Measurements from ENCODE around the gene HOXB7.
A peak's percentile ranks its signal among the peaks of the same experiment; 100 is the strongest.

HOXB7 gene

DNA sequence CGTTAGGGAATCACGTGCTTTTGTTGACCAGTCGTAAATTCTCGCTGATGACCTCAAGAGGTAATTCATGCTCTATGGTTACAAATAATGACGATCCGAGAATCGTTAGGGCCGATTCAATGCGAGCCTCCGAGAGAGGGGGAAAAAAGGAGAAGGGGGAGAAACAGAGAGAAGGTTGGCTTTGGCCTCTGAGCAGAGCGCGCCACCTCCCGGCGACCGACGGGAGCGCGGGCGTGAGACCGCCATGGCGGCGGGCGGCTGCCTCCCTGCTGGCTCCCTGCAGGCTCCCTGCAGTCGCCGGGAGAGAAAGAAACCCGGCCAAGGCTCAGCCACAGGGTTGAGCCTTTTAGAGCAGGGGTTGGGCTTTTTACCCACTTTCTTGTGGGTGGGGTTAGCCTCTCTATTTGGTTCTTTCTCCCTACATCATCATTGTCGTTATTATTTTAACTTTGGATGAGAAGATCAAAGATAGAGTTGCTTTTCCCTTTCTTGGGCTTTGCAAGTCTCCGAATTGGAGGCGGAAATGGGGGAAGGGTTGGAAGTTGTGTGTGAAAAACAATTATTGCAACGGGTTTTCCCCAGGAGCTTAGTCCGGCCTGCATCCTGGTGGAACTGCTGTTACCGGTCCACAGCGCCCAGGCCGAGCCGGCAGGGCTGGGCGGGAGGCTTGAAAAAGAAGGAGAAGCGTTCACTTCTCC, 16.8 kb downstream of the HOXB7 start:
- DNase-seq, result peak; percentile 52 to 79 (median 72)

DNA sequence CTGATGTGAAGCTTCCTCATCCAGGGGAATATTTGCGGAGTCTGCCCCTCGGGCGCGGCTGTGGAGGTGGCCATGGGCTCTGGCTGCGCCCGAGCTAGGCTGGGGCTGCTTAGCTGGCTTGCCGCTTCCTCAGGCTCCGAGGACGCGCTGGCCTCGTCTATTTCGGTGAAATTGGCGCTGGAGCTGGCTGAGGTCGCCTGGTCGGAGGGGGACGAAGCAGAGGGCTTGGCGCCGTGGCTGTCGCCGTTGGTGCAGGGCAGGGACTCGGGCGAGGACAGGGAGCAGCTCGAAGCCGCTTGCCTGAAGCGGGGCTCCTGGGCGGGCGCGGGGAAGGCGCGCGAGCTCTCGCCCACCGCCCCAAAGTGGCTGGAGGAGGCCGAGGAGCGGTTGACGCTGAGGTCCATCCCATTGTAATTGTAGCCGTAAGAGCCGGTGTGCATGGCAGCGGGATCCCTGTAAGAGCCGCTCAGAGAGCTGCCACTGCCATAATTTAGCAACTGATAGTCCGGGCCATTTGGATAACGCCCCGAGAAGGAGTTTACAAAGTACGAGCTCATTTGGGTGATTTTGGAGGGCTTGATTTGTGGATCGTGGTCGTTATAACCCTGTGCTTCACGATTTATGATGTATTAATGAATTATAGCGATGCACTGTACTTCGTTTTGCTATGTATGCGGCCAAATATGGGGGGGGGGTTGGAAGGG, 17.5 kb downstream of the HOXB7 start, which contains the start of gene HOXB5:
Gene HOXB5 (minus strand): TSS at position 654 of the 704 bp plus-strand sequence. CDS start 97 bp downstream, at position 557.
- peak in 2 of 6 experiments; percentile 20 to 28 for DNase-seq

DNA sequence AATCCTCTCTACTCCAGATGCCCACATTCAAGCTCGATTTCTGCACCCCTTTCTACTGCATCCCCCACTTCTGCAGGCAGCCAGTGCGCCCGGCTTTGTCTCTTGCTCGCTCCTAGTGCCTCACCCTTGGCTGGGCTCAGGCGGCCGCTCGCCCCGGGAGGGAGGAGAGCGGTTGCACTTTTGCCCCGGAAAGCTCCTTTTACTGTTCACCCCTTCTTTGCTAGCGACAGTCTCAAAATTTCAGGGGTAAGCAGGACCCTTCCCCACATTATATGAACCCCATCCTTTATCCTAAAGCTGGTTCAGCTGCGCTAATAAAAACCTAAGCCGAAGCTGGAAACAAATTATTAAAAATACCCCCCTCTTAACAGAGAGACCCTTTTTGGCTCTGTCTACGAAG, 18.2 kb downstream of the HOXB7 start:
- peak in 2 of 6 experiments; percentile 21 to 33 for DNase-seq

DNA sequence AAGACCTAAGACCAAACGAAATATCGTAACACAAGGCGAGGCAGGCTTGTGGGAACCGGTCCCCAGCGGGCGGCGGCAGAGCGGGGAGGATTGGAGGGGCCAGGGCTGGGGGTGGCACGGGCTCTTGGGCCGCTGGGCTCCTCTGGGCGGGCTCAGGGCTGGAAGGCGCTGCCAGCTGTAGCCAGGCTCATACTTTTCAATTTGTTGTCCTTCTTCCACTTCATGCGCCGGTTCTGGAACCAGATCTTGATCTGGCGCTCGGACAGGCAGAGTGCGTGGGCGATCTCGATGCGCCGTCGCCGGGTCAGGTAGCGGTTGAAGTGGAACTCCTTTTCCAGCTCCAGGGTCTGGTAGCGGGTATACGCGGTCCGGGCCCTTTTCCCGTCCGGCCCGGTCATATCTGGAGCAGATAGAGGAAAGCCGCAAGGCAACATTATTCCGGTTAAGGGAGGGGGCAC, 18.7 kb downstream of the HOXB7 start:
- no peak for DNase-seq

DNA sequence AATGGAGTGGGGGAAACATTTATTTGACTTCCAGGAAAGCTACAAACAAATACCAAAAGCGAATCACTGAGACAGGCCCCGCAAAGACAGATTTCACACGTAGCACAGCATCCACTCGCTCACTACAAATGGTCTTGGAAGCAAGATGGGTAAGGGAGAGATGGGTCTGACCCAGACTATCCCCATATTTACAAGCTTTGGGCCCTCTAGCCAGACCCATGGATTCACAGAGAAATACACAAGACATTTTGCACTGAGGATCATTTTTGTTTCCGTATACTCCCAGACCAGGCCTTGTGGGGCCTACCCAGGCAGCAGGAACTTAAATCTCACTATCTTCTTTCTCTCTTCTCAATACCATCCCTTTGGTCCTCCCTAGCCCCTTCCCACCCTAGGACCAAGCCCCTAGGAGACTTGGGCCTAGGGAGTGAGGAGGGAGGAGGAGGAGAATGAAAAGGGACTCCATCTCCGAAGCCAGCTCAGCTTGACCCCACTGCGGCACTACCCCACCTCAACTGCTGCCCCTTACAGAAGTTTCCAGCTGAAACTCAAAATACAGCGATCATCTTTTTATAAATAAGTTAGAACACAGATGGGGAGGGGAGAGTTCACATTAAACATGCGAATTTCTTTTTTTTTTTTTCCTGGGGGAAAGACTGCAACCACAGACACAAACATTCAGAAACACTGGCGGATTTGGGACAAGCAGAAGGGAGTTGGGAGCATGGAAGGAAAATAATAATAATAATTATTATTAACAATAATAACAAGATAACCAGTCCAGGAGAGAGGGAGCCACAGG, 19.4 kb downstream of the HOXB7 start:
- no peak for DNase-seq

DNA sequence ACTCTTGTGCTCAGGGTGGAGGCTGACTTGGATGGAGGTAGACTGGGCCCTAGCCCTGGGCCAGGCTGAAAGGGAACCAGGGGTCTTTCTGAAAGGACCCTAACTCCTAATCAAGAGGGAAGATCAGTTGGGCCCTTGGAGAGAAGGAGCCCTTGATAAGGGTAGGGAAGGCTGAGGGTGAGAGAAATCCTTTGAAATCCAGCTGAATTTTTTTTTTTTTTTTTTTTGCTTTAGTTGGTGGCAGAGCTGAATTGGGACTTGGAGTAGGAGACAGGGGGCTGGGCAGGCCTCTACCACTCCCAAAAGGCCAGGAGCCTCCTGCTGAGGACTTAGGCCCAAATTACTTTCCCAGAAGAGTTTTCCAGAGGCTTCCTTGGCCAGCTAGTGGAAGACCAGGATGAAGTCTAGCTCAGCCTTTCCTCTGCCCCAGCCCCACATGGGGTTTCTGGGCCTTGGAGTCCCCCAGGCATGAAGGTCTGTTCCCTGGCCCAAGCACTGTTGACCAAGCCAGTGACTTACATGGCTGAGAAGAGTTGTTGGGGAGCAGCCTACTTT, 20.1 kb downstream of the HOXB7 start:
- no peak for DNase-seq

DNA sequence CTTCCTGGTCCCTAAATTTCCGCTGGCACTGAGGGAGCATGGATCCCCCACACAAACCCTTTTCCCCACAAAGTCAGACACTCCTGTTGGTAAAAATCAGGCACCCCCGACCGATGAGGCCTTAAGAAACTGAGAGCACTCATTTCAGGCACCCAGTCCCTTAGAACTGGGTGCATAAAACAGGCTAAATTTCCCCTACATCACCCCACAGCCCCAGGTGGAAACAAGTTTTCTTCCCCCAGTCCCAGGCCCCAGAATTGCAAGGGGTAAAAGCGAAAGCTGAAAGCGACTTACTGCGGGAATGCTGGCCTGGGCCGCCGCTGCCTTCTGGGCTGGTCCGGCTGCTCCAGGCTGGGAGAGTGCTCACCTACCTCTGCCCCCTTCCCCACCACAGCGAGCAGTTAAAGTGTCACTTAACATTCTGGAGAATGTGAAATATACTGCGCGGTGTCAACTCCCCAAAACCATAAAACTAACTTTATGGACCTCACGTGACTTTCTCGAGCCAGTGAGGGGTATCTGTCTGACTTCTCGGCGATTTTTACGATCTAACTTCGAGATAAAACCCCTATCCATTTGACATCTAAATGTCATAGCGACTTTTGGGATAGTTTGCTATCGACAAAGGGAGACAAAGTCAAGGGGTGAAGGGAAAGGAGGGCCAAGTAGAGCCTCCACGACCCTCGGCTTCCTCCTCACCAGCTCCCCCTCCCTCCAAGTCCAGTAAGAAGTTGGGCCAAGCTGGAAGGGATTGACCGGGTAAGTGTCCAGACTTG, 20.8 kb downstream of the HOXB7 start, which contains the start of gene HOXB3:
Gene HOXB3 (minus strand): TSS at position 411 of the 776 bp plus-strand sequence. CDS start 37,767 bp downstream, outside the sequence.
- DNase-seq, result no peak

DNA sequence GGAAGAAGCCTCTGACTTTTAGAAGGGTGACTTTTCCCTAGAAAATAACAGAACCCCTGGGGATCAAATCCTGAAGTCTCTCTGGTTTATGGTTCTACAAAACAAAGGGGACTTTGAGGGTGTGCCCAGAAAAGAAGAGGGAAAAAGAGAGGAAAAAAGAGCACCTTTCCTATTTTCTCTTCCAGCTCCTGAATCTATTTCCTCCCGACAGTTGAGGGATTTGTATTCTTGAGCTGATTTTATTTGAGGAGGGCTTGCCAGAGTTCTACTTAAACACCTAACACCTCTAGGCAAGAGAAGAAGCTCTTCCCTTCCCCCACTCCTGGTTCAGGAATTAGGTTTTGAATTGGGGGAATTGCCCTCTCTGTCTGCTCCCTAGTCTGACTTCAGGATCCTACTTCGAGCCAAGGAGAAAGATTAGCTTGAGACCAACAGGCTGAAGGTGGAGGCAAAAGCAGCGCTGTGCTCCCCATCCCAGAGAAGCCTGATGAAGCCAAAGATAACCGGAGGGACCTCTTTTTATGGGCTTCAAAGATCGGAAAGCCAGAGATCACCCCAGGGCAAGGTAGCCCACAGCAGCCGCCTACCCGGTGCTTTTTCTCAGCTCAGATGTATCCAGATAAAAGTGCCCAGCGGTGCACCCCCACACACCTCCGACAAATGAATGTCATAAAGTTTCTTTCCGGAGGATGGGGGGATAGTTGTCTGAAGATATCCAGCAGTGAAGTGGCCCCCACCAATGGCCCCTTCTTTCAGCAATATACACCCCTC, 21.6 kb downstream of the HOXB7 start:
- DNase-seq, result no peak

DNA sequence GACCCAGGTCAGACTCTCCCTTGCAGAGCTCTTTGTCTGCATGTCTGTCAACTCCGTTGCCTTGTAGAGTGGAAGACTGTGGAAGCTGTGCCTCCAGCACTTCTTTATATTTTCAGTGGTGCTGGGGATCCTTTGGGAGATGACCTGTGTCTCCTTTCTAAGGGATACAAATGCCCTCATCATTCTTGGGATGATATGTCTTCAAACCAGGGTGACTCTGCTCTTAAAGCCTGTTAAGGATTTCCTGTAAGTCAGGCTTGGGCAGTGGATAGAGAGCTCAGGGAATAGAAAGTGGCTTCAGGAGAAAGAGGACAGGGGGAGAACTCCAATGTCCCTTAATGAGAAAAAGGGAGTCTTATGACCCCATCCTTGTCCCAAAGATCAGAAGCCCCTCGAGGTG, 22.3 kb downstream of the HOXB7 start:
- no peak for DNase-seq

DNA sequence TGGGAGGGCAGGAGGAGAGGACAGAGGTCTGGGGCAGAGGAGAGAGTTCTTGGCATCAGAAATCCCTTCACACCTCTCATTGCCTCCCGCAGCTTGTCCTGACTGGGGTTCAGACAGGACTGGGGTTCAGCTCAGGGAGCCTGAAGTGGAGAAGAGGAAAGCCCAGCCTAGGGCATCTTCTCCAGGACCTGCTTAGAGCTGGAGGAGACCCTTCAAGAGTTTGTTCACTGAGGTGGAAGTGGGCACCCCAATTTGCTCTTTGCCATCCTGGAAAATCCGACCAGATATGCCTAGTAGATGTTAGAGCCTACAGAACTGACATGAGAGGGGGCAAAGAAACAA, 22.8 kb downstream of the HOXB7 start:
- DNase-seq, result no peak

DNA sequence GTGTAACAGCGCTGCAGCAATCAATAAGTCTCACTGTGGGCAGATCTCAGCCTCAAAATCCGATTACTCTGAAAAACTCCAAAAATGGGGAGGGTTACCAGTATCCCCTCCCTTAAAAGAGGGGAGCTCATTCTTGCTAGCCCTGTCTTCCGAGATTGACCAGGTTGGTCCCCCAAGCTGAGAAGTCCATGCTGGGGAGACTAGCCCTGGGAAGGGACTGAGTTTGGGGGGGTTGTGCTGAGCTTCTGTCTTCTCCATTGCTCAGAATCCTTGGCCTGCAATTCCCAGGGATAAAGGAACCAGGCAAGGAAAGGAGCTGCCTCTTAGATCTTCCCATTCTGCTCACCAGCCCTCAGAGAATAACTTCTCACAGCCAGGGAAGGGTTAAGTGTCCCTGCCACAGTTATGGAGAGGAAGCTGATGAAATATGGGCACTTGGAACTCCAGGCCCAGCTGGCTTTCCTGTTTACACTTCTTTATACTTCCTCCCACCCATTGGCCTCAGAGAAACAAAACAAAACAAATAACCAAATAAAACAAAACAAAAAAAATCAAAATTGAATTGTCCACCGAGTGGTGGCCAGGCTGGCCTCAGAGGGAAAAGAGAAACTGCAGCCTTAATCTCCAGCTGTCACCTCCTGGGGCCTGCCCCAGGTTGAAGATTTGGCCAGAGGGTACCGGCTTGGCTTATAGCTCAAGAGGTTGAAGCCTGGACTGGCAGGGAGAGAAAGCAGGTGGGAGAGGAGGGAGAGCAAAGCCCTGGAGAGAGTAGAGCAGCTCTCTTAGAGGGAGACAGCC, 23.3 kb downstream of the HOXB7 start:
- no peak for DNase-seq

DNA sequence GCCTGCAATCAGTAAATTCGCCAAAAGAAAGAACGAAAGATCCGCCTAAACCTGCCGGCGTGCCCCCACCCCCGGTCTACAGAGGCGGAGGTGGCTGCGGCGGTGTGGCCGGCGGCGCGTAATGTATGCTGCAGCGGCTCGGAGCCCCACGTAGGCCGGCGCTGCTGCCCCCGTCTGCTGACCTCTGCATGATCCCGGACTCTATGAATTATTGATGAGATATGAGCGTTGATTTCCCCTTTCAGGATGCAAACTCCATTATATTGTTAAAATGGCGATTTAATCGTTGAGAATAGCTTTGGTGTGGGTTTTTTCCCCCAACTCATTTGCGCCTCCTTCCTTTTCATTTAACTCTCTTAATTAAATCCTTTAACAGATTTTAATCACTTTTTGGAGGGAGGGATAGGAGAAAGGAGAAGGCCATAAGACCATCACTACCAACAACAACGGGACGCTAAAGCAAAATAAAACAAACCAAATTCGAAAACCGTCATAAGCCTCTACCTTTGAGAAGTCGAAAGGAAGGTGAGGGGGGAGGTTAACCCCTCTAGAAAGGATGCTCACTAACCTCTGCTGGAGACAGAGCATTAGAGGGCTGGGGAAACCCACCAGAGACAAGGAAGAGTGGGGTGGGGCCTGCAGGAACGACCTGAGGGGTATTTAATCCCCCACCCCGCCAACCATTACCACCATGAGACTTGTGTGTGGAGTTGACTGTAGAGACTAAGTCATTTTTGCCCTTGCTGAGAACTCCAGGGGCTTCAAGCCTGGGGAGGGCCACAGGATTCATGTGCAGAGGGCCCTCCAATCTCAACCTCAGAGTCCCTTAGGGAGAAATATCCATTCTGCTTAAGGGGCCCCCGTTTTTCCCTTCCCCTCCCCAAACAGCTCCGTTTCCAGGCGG, 24.2 kb downstream of the HOXB7 start:
- peak in 2 of 6 experiments; percentile 24 to 30 for DNase-seq

DNA sequence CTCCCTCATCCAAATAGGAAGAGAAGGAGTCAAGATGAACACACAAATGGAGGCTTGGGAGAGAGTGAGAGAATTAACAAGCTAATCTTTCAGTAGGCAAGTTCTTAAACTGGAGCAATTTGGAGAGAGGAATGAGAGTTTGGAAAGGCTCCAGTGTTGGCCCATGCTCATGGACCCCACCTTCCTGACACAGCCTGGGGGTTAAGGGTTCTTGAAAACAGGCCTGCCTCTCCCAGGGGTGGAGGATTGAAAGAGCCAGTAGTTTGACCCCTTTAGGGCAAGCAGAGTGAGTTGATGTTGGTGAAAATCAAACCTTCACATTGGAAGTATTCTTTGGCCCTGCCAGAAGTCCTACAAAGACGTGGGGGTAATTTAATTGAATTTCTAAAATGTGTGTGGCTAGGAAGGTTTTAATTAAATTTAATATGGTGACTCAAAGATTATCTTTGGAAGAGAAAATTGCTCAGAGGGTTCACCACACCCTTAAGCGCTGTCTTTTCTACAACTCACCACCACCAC, 26.5 kb downstream of the HOXB7 start:
- DNase-seq, result no peak

DNA sequence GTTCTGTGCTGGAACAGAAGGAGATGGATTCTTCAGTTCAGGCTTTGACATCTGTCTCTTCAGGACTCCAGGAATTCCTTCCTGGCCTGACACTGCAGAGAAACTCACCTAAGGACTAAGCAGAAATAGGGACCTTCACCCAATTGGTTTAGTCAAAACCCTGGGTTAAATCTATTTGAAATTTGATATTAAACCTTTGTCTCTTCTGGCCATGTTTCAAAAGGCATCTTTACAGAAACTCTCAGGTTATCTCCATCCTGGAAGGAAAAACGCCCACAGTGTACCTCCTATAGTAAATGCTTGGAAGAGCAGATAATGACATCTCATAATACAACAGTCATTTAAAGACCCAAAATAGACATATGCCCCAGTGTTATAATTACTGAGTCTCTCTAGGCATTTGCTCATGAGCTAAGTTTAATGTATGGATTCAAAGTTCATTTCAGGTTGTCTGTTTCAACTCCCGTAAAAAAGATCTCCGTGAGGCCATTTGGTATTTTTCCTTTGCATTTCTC, 27.1 kb downstream of the HOXB7 start:
- no peak for DNase-seq

DNA sequence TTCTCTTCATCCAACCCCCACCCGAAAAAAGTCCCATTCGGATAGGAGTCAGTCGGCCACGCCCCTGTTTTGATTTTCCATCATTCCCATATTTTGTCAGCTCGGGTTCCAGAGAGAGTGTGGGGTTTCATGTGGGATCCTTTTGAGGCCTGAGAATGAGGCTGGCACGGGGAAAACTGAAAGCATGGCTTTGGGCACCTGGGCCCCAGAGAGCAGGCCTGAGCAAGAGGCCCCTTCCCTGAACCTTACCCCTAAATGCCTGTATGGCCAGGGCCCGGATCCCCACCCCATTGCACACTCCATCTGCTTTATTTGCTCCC, 28.1 kb downstream of the HOXB7 start:
- no peak for DNase-seq

DNA sequence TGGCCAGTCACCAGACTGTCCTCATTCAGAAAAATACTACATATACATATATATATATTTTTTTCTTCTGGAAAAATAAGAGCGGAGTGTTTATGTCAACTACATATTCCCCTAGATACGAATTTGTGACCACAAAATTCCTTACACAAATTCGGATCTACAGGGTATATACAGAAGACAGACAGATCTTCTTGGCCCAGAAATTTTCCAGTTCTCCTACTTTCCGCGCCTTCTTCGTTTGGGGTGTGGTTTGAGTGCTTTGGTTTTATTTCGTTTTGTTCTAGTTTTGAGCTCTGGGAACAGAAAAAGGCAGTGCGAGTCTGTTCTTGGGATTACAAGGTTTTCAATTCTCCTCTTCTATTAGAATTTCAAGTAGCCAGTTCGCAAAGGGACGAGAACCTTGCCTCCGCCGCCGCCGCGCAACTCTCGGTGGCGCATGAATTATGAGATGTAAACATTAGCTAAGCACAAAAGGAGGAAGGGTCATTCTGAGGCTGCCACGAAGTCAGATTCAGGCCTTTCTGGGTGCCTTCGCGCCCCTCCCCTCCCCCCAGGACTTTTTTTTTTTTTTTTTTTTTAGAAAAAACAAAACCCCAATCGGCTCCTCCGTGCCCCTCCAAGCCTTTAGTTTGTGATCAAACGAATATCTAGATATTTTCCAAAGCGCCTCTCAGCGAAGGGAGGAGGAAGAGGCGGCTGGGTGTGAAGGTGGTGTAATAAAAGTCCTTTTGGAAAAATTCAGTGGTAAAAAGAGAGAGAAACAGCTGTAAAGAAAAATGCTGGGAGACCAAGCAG, 30.9 kb downstream of the HOXB7 start:
- DNase-seq, result no peak

DNA sequence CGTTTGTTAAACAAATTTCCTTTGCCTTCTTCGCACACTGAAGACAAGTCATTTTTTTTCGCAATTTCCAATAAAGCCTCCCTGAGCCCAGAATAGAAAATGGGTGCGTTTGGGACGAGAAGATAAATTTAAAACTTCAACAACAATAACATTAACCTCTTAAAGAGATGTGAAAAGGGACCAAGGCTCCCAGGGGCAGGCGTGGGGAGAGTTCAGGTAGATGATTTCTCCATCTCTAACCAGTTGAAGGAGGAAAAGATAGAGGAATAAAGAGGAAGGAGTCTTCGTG, 31.4 kb downstream of the HOXB7 start:
- no peak for DNase-seq

DNA sequence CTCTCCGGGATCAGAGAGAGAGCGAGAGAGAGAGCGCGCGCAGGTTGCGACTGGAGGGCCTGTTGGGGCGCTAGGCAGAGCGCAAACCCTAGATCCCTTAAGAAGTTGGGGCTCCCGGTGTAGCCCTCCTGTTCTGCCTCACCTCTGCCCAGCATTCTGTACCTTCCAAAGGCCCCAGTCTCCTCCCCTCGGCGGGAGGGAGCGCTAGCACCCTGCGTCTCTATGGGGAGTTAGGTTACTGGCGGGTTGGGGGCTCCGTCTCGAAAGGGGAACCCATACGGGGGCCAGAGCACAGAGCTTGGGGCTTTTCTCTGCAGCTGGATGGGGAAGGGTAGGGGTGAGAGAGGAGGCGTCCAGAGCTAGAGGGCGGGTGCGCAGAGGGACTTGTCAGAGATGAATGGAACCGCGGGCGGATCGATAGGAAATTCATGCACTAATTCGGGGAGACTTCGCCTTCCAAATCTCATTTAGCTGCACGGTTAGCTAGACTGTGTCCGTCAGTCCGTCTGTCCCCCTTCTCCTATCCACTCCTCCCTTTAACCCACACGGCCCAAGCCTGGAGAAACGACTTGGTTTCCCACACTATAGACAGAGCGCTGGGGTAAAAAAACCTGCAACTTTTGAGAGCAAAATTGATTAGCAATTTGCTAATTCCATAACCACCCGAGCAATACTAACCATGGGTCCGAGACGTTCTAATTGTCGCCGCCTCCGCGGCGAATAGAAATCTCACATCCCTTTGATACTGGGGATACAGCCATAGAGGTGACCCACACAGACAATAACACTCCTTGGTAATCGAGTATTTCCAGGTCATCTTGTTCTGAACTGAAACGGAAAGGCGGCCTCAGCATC, 32.0 kb downstream of the HOXB7 start:
- DNase-seq, result no peak

Data from stimulated activated naive CD4-positive, alpha-beta T cell (primary cell).